MM.1S (cell line): ENCODE measurements around the gene LARP1.
A peak's percentile ranks its signal among the peaks of the same experiment; 100 is the strongest.

ENCODE experiments used
- DNase-seq: peaks from one replicate; pipeline ENCODE4 v3.0.0-alpha.2; 2015
- H2AFZ ChIP-seq: fragments of 300-600 bp; sonication (generic); 2 replicates; pipeline ENCODE4 v1.6.0; 2016; ENCODE audit warnings: antibody characterized with exemption, low read length
- H3F3A ChIP-seq: fragments of 300-600 bp; sonication (generic); 2 replicates; pipeline ENCODE4 v1.6.1; 2016; ENCODE audit warnings: mild to moderate bottlenecking, antibody characterized with exemption, low read length, moderate library complexity, mixed read lengths; ENCODE audit not compliant: insufficient read depth
- H3K27ac ChIP-seq: fragments of 300-600 bp; sonication (generic); 2 replicates; pipeline ENCODE4 v1.5.1; 2016; ENCODE audit warnings: mild to moderate bottlenecking, low read length
- H3K27me3 ChIP-seq: fragments of 300-600 bp; sonication (generic); replicated peaks from 2 replicates; pipeline ENCODE4 v1.6.0; 2016; ENCODE audit warnings: low read length; ENCODE audit not compliant: insufficient read depth
- H3K36me3 ChIP-seq: fragments of 300-600 bp; sonication (generic); replicated peaks from 2 replicates; pipeline ENCODE4 v1.6.1; 2016; ENCODE audit warnings: mild to moderate bottlenecking, low read length, mixed read lengths; ENCODE audit not compliant: insufficient read depth
- H3K4me1 ChIP-seq: fragments of 300-600 bp; sonication (generic); 2 replicates; pipeline ENCODE4 v1.6.1; 2016; ENCODE audit warnings: low read length, mixed read lengths
- H3K4me2 ChIP-seq: fragments of 300-600 bp; sonication (generic); 2 replicates; pipeline ENCODE4 v1.6.0; 2016; ENCODE audit warnings: low read depth, low read length
- H3K4me3 ChIP-seq: fragments of 300-600 bp; sonication (generic); 2 replicates; pipeline ENCODE4 v1.5.1; 2016; ENCODE audit warnings: low read length, mixed read lengths
- H3K79me2 ChIP-seq: fragments of 300-600 bp; sonication (generic); 2 replicates; pipeline ENCODE4 v1.6.1; 2016; ENCODE audit warnings: mixed run types, low read length, mixed read lengths
- H3K9ac ChIP-seq: fragments of 300-600 bp; sonication (generic); 2 replicates; pipeline ENCODE4 v1.6.1; 2016; ENCODE audit warnings: low read length, mixed read lengths
- H3K9me2 ChIP-seq: fragments of 300-600 bp; sonication (generic); replicated peaks from 2 replicates; pipeline ENCODE4 v1.6.1; 2016; ENCODE audit warnings: mild to moderate bottlenecking, low read length, mixed read lengths; ENCODE audit not compliant: insufficient read depth
- H3K9me3 ChIP-seq: fragments of 300-600 bp; sonication (generic); replicated peaks from 2 replicates; pipeline ENCODE4 v1.6.1; 2016; ENCODE audit warnings: mild to moderate bottlenecking, low read length, mixed read lengths; ENCODE audit not compliant: insufficient read depth
- H4K20me1 ChIP-seq: fragments of 300-600 bp; sonication (generic); 2 replicates; pipeline ENCODE4 v1.6.1; 2016; ENCODE audit warnings: mild to moderate bottlenecking, low read length, moderate library complexity, mixed read lengths; ENCODE audit not compliant: insufficient read depth
- EZH2 ChIP-seq: fragments of 300-600 bp; sonication (generic); optimal IDR thresholded peaks from 2 replicates; pipeline ENCODE3; 2017; ENCODE audit warnings: low read depth, mild to moderate bottlenecking, antibody characterized with exemption, low read length, mixed read lengths
- EZH2phosphoT487 ChIP-seq: fragments of 300-600 bp; sonication (generic); IDR thresholded peaks from 2 replicates; pipeline ENCODE4 v1.6.1; 2018; ENCODE audit warnings: antibody characterized with exemption, low read length
- TF ChIP-seq, protein P1 (sequence below): fragments of 300-600 bp; sonication (generic); IDR thresholded peaks from 2 replicates; pipeline ENCODE4 v1.5.1; 2016; ENCODE audit warnings: antibody characterized with exemption, low read length, mixed read lengths

LARP1 gene

DNA sequence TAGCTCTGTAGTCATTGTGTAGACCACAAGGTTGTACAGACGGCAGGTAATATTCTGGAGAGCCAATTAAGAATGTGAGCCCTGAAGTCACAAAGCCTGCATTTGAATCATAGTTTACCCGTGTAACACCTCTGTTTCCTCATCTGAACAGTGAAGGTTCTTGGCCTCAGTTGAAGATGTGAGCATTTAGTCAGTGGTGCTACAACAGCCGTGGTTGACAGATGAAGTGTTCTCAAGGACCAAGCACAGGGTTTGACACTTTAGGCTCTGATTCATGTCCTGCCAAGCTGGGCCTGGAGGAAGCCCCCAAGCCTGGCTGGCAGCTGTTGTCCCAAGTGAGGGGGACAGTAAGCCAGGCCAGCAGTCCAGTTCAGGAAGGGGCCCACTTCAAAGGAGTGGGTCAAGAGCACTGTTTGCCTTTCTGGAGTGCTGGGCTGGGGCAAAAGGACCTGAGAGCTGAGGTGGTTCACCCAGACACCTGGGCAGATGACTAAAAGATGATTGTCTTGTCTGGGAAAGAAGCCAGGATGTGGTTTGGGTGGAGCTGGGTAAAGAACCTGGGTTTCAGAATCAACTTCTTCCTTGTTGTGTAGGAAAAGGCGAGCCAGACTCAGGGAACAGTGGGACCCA, 74.5 kb downstream of the LARP1 start:
- no peaks in the 10 kb centered on the region for H4K20me1 ChIP-seq
- peak overlapping the region; percentile 44; the same call in 1 of the 2 replicates for H3K27ac ChIP-seq
- H3K27me3 ChIP-seq: no peaks in the 10 kb centered on the region
- no peaks in the 10 kb centered on the region for H3K9me3 ChIP-seq
- H3K4me3 ChIP-seq: no peak overlapping the region
- no peak overlapping the region for H3K9ac ChIP-seq
- H3K9me2 ChIP-seq: no peaks in the 10 kb centered on the region
- no peak for DNase-seq
- no peak overlapping the region for H3K4me2 ChIP-seq
- no peaks in the 10 kb centered on the region for H3K36me3 ChIP-seq
- no peaks in the 10 kb centered on the region for H3K79me2 ChIP-seq
- TF ChIP-seq EZH2phosphoT487 (no peak), EZH2 (no peak)
- TF ChIP-seq, protein P1, sequence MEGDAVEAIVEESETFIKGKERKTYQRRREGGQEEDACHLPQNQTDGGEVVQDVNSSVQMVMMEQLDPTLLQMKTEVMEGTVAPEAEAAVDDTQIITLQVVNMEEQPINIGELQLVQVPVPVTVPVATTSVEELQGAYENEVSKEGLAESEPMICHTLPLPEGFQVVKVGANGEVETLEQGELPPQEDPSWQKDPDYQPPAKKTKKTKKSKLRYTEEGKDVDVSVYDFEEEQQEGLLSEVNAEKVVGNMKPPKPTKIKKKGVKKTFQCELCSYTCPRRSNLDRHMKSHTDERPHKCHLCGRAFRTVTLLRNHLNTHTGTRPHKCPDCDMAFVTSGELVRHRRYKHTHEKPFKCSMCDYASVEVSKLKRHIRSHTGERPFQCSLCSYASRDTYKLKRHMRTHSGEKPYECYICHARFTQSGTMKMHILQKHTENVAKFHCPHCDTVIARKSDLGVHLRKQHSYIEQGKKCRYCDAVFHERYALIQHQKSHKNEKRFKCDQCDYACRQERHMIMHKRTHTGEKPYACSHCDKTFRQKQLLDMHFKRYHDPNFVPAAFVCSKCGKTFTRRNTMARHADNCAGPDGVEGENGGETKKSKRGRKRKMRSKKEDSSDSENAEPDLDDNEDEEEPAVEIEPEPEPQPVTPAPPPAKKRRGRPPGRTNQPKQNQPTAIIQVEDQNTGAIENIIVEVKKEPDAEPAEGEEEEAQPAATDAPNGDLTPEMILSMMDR: no peak
- no peak overlapping the region for H2AFZ ChIP-seq
- no peaks in the 10 kb centered on the region for H3F3A ChIP-seq
- H3K4me1 ChIP-seq: peaks cover 16% of the 10 kb centered on the region

DNA sequence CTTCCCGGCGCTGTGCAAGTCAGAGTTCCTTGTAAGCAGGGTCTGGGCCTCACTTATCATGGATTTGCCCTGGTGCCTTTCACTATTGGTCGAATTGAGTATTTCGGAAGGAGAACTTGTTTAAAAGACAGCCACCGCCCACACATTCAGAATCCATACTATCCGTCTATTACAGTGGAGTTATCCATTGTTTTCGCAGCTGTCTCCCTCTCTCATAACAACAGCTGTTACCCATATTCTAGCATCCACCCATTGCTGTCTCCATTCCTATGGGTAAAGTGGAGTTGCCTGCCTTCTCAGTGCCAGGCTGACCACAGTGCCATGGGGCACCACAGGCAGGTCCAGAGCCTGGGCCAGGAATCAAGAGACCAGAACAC, 75.0 kb downstream of the LARP1 start:
- Histone ChIP-seq H3K27ac (no peak overlapping the region), H3K27me3 (no peaks in the 10 kb centered on the region), H3K36me3 (no peaks in the 10 kb centered on the region), H3K9ac (no peak overlapping the region), H3K9me3 (no peaks in the 10 kb centered on the region), H3K4me3 (no peak overlapping the region), H3F3A (no peaks in the 10 kb centered on the region), H3K4me2 (no peak overlapping the region), H3K79me2 (no peaks in the 10 kb centered on the region), H3K9me2 (no peaks in the 10 kb centered on the region), H3K4me1 (peaks cover 16% of the 10 kb centered on the region), H2AFZ (no peak overlapping the region), H4K20me1 (no peaks in the 10 kb centered on the region)
- DNase-seq: no peak
- TF ChIP-seq EZH2phosphoT487 (no peak), EZH2 (no peak)
- TF ChIP-seq, protein P1: no peak

DNA sequence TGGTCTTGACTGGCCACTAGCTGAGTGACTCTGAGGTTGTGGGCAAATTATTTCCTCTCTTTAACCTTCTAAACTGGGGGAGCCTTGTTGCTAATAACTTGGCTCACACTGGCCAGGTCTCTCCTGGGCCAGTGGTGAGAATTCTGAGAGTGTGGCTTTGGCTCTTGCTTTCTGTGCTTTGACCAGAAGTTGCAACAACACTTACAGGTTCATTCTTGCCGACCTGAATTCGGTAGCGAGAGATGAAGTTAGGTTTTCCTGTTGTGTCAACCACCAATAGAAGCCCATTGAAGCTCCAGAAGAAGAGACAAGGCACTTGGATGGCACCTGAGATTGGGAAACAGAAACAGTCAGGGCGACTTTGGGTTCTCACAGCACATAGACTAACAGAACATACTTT, 75.4 kb downstream of the LARP1 start:
- Histone ChIP-seq H3F3A (no peaks in the 10 kb centered on the region), H3K4me3 (no peak overlapping the region), H4K20me1 (no peaks in the 10 kb centered on the region), H3K9ac (no peak overlapping the region), H3K9me2 (no peaks in the 10 kb centered on the region), H3K9me3 (no peaks in the 10 kb centered on the region), H2AFZ (no peak overlapping the region), H3K4me2 (no peak overlapping the region), H3K79me2 (no peaks in the 10 kb centered on the region), H3K4me1 (peaks cover 16% of the 10 kb centered on the region), H3K27me3 (no peaks in the 10 kb centered on the region), H3K27ac (no peak overlapping the region), H3K36me3 (no peaks in the 10 kb centered on the region)
- TF ChIP-seq, protein P1: no peak
- TF ChIP-seq EZH2phosphoT487 (no peak), EZH2 (no peak)
- no peak for DNase-seq
